SH-SY5Y (cell line): ENCODE data around the gene FUCA1.

Source experiments
- GATA2 ChIP-seq: IDR thresholded peaks from 2 replicates; pipeline ENCODE4 v1.6.1; 2011; ENCODE audit warnings: mild to moderate bottlenecking, low read depth, low read length
- GATA3 ChIP-seq: IDR thresholded peaks from 2 replicates; pipeline ENCODE4 v1.6.1; 2011; ENCODE audit warnings: low read depth, mild to moderate bottlenecking, low read length, moderate library complexity

GRCh38 chr1:23854568-23854967 is 13.5 kb downstream of the FUCA1 start:
- no peak for TF ChIP-seq GATA2
- no peak for TF ChIP-seq GATA3
